B cell (primary cell): Measurements from ENCODE around the gene AP1G1. TPM values are rescaled to one million over a fixed set of nuclear protein-coding genes. Genes with fewer than 3 reads are reported as not detected.

ENCODE experiments used
- ATAC-seq: fragments of 200-7000 bp; cut with Tn5 transposase; one replicate; pipeline ENCODE4 v1.10.0; 2021; ENCODE audit warnings: low read depth, mild to moderate bottlenecking, moderate number of reproducible peaks, moderate library complexity
- CTCF ChIA-PET: fragments of 350-600 bp; sonication (Branson Sonifier 250); formaldehyde crosslinking; loops from one replicate; lab custom pipeline; 2021; ENCODE audit warnings: antibody characterized with exemption, inconsistent platforms; lab: Charles Lee
- POLR2A ChIA-PET: fragments of 350-600 bp; sonication (Branson Sonifier 250); formaldehyde crosslinking; loops from one replicate; lab custom pipeline; 2021; ENCODE audit warnings: antibody characterized with exemption; lab: Charles Lee
- DNase-seq: peaks from one replicate; pipeline ENCODE4 v3.0.0; 2013
- H2AFZ ChIP-seq: 2 replicates; pipeline ENCODE4 v1.6.1; 2012; ENCODE audit warnings: mild to moderate bottlenecking, low read depth, low read length; ENCODE audit not compliant: insufficient read depth, poor library complexity, severe bottlenecking
- H3K27ac ChIP-seq, 2 donors: 1 replicate in 1 of 2; 2 replicates in 1 of 2; pipeline ENCODE4 v1.5.1; 2012 to 2013; ENCODE audit warnings: low read length in 2 of 2, mild to moderate bottlenecking in 2 of 2, moderate library complexity in 1 of 2
- H3K27me3 ChIP-seq, 4 experiments: fragments of 200-600 bp in 1 of 4; sonication (generic) in 1 of 4; replicated peaks in 1 of 4; 1 replicate in 2 of 4; 2 replicates in 2 of 4; pipeline versions ENCODE4 v1.6.1 to v1.7.0; 2013 to 2016; ENCODE audit warnings: low read length in 3 of 4, mild to moderate bottlenecking in 2 of 4, mixed read lengths in 1 of 4, moderate library complexity in 1 of 4; ENCODE audit not compliant: insufficient read depth in 4 of 4, control insufficient read depth in 3 of 4; ENCODE audit errors: control extremely low read depth in 1 of 4
- H3K36me3 ChIP-seq, 2 experiments: replicated peaks in 1 of 2; 1 replicate in 1 of 2; 2 replicates in 1 of 2; pipeline versions ENCODE4 v1.6.1 to v1.7.1; 2013; ENCODE audit warnings: low read length in 1 of 2; ENCODE audit not compliant: insufficient read depth in 2 of 2, control insufficient read depth in 1 of 2; ENCODE audit errors: control extremely low read depth in 1 of 2, extremely low read depth in 1 of 2
- H3K4me1 ChIP-seq, 2 donors: fragments of 200-600 bp in 1 of 2; sonication (generic) in 1 of 2; 1 replicate in 1 of 2; 2 replicates in 1 of 2; pipeline versions ENCODE4 v1.5.1 to v1.6.1; 2013 to 2017; ENCODE audit warnings: low read length in 2 of 2; ENCODE audit not compliant: control insufficient read depth in 2 of 2, insufficient read depth in 2 of 2
- H3K4me2 ChIP-seq: replicated peaks from 2 replicates; pipeline ENCODE3; 2012; ENCODE audit warnings: mild to moderate bottlenecking, low read depth, low read length; ENCODE audit not compliant: poor library complexity, severe bottlenecking
- H3K4me3 ChIP-seq, 5 experiments: fragments of 200-600 bp in 1 of 5; sonication (generic) in 1 of 5; 1 replicate in 3 of 5; 2 replicates in 2 of 5; pipeline versions ENCODE4 v1.5.1 to v1.7.0; 2011 to 2016; ENCODE audit warnings: low read length in 4 of 5, mild to moderate bottlenecking in 4 of 5, low read depth in 2 of 5, control low read depth in 1 of 5, moderate library complexity in 1 of 5; ENCODE audit not compliant: insufficient read depth in 1 of 5; ENCODE audit errors: control extremely low read depth in 1 of 5, extremely low read depth in 1 of 5
- H3K79me2 ChIP-seq: fragments of 200-600 bp; sonication (generic); one replicate; pipeline ENCODE4 v1.6.0; 2016; ENCODE audit warnings: low read length; ENCODE audit not compliant: control insufficient read depth, insufficient read depth
- H3K9ac ChIP-seq: fragments of 200-600 bp; sonication (generic); 2 replicates; pipeline ENCODE4 v1.6.1; 2017; ENCODE audit warnings: mild to moderate bottlenecking, low read length, moderate library complexity
- H3K9me3 ChIP-seq, 3 donors: one replicate each; pipeline versions ENCODE4 v1.6.1 to v1.7.1; 2013; ENCODE audit warnings: low read length in 2 of 3; ENCODE audit not compliant: control insufficient read depth in 2 of 3, insufficient read depth in 1 of 3; ENCODE audit errors: control extremely low read depth in 1 of 3
- H4K20me1 ChIP-seq: 2 replicates; pipeline ENCODE4 v1.6.0; 2012; ENCODE audit warnings: mild to moderate bottlenecking, low read length; ENCODE audit not compliant: insufficient read depth, control insufficient read depth, poor library complexity, severe bottlenecking
- H3K27ac Mint-ChIP-seq: one replicate; pipeline ENCODE4 v1.8.0; 2021; ENCODE audit warnings: mixed read lengths
- H3K27me3 Mint-ChIP-seq: one replicate; pipeline ENCODE4 v1.8.0; 2021; ENCODE audit warnings: mixed read lengths
- H3K4me1 Mint-ChIP-seq: one replicate; pipeline ENCODE4 v1.8.0; 2021; ENCODE audit warnings: mixed read lengths
- H3K4me3 Mint-ChIP-seq: one replicate; pipeline ENCODE4 v1.8.0; 2021; ENCODE audit warnings: mixed read lengths
- H3K9me3 Mint-ChIP-seq: one replicate; pipeline ENCODE4 v1.8.0; 2022; ENCODE audit warnings: mixed read lengths; ENCODE audit not compliant: insufficient read depth
- CTCF ChIP-seq: fragments of 200-600 bp; IDR thresholded peaks from one replicate; pipeline ENCODE4 v1.8.0; 2022; ENCODE audit warnings: antibody characterized with exemption, mild to moderate bottlenecking
- EZH2 ChIP-seq: IDR thresholded peaks from 2 replicates; pipeline ENCODE4 v1.6.1; 2012; ENCODE audit warnings: borderline replicate concordance, low read depth, mild to moderate bottlenecking, moderate library complexity, low read length; ENCODE audit not compliant: insufficient read depth, poor library complexity, severe bottlenecking
- WGBS: methylation state at CpG from one replicate; pipeline ENCODE4 v1.1.5; 2013; ENCODE audit warnings: missing lambda C conversion rate; ENCODE audit not compliant: insufficient coverage; 5-methylcytosine and 5-hydroxymethylcytosine counted together
- intact Hi-C: fragments of 100-400 bp; cut with micrococcal nuclease; formaldehyde crosslinking; loops from one replicate; pipeline ENCODE4 v1.10.0; 2022
- polyA plus RNA-seq: library from polyadenylated mRNA; depleted of rRNA; stranded (reverse); fragments of >200 nt; gene quantifications from 2 replicates; pipeline ENCODE4 v1.2.3, GENCODE V29; 2012
- total RNA-seq, 2 donors: library from RNA; stranded (reverse); fragments of 120-200 nt in 1 of 2; gene quantifications; 1 replicate in 1 of 2; 2 replicates in 1 of 2; pipeline versions ENCODE4 v1.2.3 to v1.2.4, GENCODE V29; 2013 to 2022

The AP1G1 gene
- total and polyA plus RNA-seq, 2 donors (not counting 1 experiment from before 2014, with no cell fraction given): 43.8 to 142 TPM

- intact Hi-C loops: loop anchor here (5.0 to 10.0 kb wide), 2 partner anchors 436 to 919 kb away; partner anchors contain the start of genes CMTR2 and VAC14
- Mint-ChIP-seq H3K27me3 (no peaks in the 10 kb centered on the region), H3K4me3 (no peak overlapping the region), H3K4me1 (peaks cover 25% of the 10 kb centered on the region), H3K9me3 (no peaks in the 10 kb centered on the region), H3K27ac (no peak overlapping the region)
- H3K4me3 ChIP-seq: no peak overlapping the region
- H3K9me3 ChIP-seq: peaks cover 0 to 2% (median 0%) of the 10 kb centered on the region in 3 donors
- CTCF ChIA-PET: interaction anchor here (1.3 kb wide), 1 partner anchor 156 kb away, joined by 3 read pairs; no protein-coding TSS in a partner anchor
- no peak for TF ChIP-seq CTCF
- no peak for TF ChIP-seq EZH2
- POLR2A ChIA-PET: no interaction called here
- WGBS: 96% methylated on average over 4 of the region's 8 CpGs
- peaks cover 48% of the 10 kb centered on the region for H3K79me2 ChIP-seq
- no peak overlapping the region for H3K4me2 ChIP-seq
- DNase-seq: no peak
- no peak overlapping the region for H2AFZ ChIP-seq
- H3K36me3 ChIP-seq: no peaks in the 10 kb centered on the region
- H3K4me1 ChIP-seq: peaks cover 23 to 24% of the 10 kb centered on the region in 2 donors
- H3K27me3 ChIP-seq: no peaks in the 10 kb centered on the region
- peaks cover 30% of the 10 kb centered on the region for H4K20me1 ChIP-seq
- H3K27ac ChIP-seq: no peak overlapping the region
- ATAC-seq: no peak
- H3K9ac ChIP-seq: no peak overlapping the region
Measured at GRCh38 chr16:71721066-71721740, 87.4 kb downstream of the AP1G1 start.

GRCh38 chr16:71712501-71712900 is 96.1 kb downstream of the AP1G1 start:
- CTCF ChIA-PET: interaction anchor here (0.6 kb wide), 1 partner anchor 170 kb away, joined by 3 read pairs; no protein-coding TSS in a partner anchor
- POLR2A ChIA-PET: no interaction called here

More at GRCh38 chr16:71712501-71712900, 96.1 kb downstream of the AP1G1 start:
- Histone ChIP-seq H3K4me1 (peaks cover 0 to 5% of the 10 kb centered on the region in 2 donors), H3K9me3 (no peaks in the 10 kb centered on the region), H2AFZ (no peak overlapping the region), H4K20me1 (peaks cover 15% of the 10 kb centered on the region), H3K4me3 (no peak overlapping the region), H3K9ac (no peak overlapping the region), H3K36me3 (peaks cover 1 to 8% of the 10 kb centered on the region in 2 experiments), H3K27ac (no peak overlapping the region), H3K4me2 (no peak overlapping the region), H3K79me2 (peaks cover 49% of the 10 kb centered on the region), H3K27me3 (no peaks in the 10 kb centered on the region)
- no peak for TF ChIP-seq CTCF
- TF ChIP-seq EZH2: no peak
- ATAC-seq (no peak), DNase-seq (no peak)
- Mint-ChIP-seq H3K4me1 (peaks cover 3% of the 10 kb centered on the region), H3K4me3 (no peak overlapping the region), H3K27ac (no peak overlapping the region), H3K27me3 (no peaks in the 10 kb centered on the region), H3K9me3 (no peaks in the 10 kb centered on the region)
- whole genome bisulfite sequencing: no CpG with 5 or more reads among the region's 1 CpG
- intact Hi-C loops: no loop called here
